HG02763 (cell line): ENCODE data around the gene C1QTNF12.
"Not testable (repeated sequence)": the region's sequence is repeated elsewhere in the genome, so short reads cannot be mapped to it uniquely, and the experiment has no call there.

Experiments used
- ATAC-seq: cut with Tn5 transposase; IDR thresholded peaks from one replicate; pipeline ENCODE4 v1.9.1; 2021; ENCODE audit warnings: mild to moderate bottlenecking, moderate library complexity; ENCODE audit not compliant: unreplicated experiment

C1QTNF12 gene

DNA sequence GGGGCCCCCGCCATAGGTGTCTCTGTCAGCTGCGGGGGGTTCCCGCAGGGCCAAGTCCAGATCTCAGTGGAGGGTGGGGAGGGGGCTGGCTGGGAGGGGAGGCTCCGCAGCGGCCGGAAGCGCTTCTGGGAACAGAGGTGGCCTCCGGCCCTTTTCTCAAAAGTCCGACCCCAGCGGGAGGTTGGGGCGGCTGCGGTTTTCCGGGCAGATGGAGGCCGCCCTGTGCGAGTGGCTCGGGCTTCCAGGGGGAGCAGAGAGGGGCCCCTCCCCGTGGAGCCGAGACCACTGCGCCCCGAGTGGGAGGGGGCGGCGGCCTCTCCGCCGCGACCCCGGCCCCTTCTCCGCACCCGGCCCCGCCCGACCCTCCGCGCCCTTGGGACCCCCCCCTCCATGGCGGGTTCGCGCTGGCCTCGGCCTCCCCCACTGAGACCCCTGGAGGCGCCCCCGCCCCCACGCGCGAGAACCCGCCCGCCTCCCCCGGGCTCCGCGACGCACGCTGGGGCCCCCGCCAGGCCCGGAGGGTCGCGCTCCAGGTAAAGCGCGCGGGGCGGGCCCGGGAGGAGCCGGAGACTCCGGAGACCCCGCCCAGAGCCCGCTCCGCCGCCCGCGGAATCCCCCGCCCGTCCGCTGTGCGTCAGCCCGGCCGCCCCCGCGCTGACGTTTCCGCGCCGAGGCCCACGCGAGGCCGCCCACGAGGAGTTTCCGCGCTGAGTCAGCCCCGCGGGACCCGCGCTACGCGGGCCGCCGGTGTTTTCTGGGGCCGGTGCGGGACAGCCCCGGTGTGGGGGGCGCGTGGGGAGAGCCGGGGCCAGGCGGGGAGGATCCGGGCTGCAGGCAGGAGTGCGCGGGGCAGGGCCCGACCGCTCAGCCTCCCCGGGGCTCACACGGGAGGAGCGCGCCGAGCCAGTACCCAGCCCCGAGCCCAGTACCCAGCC lies 45.4 kb downstream of the C1QTNF12 start:
- ATAC-seq = no peak

DNA sequence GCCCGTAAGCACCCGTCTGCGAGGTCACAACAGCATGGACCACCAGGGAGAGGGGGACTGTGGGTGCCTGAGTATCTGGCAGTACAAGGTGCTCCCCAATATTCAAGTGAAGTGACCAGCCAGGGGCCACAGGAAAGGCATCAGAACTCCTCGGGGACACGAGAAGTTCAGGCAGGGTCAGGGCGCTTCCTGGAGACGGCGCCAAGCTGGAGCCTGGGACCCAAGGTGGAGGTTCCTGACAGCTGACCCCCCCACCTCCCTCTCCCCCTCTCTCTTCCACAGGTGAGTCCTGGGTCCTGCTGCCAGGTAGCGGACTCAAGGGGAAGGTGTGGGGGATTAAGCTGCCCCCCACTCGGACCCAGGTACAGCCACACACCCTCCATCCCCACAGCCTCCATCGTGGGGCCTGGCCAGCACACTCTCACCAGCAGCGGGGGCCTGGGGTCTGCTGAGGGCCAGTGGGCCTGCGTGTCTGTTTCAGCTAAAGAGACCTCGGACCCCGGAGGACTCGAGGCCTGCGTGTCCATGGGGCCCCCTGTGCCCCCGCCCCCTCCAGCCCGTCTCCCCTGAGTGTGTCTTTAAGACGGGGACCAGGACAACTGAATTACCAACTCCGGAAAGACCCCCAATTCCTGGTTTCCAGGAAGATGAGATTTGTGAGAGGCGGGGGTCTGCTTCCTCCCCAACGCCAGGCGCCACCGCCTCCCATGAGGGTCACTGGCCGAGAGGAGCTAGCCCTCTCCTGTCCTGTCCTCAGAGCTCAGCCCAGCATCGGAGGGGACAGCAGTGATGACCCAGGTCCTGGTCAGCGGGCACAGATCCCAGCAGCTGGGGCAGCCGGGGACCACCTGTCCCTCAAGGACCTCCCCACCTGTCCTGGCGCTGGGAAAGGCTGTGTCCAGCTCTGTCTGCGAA lies 46.3 kb downstream of the C1QTNF12 start:
- ATAC-seq = no peak

DNA sequence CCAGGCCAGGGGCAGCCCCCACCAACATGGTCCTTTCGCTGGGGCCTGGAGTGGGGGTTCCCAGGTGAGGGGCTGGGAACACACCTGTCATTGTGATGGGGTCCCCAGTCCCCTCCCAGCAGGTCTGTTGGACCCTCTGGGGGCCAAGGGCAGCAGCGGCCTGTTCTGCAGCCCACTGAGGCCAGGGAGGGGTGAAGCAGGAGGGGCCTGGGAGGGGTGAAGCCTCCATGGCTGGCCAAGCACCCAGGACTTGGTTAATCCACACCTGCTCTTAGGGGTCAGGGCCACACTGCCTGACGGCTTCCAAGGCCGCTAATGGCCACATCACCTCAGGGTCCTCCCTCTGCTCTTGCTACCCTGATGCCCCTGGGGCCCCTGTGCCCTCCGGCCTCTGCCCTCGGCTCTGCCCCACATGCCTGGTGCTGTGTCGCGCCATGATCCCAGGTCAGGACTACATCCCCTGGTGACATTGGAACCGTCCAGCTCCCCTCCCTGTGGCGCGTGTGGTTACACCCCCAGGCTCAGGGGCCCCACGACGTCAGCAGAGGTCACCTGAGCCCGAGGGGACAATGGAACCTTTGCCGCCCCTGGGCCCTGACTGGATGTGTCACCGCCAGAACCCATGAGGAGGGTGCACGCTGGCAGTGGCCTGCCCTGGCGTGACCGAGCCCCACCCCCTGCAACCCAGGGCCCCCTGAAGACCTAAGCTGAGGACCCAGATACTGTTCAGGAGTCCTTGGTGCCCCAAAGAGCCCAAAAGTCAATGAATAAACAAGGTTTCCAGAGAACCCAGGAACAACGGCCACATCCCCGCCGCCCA lies 47.2 kb downstream of the C1QTNF12 start:
- no peak for ATAC-seq

DNA sequence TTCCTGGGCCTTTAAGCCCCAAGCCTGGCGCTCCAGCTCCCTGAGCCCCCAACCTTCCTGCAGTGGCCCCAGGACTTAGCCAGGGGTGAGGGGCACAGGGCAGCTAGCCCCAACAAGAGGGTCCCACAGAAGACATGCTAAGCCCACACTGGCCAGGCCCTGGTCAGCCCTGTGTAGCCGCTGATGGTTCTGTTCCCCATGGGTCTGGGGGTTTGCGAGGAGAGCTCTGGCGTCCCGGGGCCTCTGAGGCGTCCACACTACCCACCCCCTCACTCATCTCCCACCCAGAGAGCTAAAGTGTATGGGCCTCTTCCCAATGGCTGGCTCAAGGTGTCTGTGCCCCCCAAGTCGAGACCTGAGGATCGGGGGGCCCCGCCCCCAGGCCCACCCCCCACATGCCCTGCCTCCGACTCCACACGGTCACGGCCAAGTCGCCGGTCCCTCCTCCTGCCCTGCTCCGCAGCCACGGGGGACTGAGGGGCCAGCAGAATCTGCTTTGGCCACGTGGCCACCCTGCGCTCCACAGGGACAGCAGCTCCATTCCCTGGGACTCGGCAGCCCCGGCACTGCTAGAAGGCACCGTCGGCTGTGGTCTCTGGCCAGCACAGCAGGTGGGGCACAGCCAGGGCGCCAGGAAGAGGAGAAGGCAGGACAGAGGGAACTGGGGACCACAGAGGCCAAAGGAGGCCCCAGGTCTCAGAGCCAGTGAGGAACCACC lies 47.9 kb downstream of the C1QTNF12 start:
- no peak for ATAC-seq

DNA sequence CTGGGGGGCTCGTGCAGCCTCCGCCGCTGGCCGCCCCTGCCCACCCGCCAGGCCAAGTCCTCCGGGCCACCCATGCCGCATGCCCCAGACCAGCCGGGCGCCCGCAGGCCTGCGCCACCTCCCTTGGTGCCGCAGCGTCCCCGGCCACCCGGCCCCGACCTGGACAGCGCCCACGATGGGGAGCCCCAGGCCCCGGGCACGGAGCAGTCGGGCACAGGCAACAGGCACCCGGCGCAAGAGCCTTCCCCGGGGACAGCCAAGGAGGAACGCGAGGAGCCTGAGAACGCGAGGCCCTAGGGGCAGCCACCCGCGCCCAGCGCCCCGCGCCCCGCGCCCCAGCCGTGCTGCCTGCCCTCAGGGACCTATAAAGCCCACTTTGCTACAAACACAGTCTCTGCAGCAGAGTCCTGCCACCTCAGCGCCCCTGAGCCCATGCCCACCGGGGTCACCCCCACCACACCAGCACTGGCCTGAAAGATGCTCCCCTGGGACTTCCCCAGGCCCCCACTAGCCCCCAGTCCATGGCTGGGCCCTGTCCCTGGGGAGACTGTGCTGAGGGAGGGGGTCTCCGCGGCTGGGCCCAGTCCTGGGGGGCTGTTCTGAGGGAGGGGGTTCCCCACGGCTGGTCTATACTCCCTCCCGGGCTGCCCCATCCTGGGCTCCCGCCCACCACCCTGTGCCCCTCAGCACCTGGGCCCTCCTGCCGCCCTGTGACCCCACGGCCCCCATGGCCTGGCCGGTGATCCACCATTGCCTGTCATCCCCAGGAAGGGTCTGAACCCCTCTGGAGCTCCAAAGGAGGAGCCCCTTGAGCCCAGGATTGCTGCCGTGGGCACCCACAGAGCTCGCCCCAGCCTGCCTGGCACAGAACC lies 48.7 kb downstream of the C1QTNF12 start:
- no peak for ATAC-seq

DNA sequence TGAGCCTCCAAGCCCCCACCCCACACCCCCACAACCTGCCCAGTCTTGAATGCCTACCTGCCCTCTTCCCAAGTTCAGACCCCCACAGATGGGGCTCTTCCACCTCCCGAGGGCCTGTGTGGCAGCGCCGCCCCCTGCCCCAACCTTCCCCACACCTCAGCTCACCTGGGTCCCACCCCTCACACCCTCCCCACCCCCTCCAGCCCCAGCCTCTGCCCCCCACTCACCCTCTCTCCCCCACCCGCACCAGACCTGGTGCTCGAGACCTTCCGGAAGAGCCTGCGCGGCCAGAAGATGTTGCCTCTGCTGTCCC lies 49.4 kb downstream of the C1QTNF12 start:
- no peak for ATAC-seq

DNA sequence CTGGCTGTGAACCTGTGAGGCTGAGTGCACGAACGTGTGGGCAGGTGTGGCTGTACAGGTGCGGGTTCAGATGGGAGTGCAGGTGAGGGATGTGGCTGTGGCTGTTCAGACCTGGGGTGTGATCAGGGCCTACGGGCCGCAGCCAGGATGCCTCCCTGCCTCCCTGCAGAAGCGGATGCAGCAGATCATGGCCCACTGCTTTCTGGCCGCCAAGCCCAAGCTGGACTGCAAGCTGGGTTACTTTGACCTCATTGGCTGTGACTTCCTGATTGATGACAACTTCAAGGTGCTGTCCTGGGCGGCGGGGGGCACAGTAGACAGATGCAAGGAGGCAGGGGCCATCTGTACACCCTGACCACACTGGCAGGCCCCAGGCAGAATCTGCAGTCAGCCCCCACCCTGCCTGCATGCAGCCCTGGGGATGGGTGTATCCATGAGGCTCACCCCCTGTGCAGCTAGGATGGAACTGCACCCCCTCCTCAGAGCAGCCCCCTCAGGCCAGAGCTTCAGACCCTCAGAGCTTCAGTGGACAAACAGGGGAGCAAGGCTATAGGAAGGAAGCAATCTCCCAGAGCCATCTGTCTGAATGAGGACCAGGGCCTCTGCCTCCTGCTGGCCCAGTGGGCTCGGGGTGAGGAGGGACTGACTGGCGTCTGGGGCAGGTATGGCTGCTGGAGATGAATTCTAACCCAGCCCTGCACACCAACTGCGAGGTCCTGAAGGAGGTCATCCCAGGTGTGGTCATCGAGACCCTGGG lies 49.9 kb downstream of the C1QTNF12 start:
- ATAC-seq = no peak

DNA sequence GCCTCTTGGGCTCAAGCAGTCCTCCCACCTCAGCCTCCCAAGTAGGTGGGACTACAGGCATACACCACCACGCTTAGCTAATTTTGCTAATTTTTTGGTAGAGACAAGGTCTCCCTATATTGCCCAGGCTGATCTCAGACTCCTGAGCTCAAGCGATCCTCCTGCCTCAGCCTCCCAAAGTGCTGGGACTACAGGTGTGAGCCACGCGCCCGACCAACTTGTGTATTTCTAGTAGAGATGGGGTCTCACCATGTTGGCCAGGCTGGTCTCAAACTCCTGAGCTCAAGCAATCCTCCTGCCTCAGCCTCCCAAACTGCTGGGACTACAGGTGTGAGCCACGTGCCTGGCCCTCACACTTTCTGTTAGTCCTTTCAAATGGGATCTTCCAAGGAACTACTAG lies 50.8 kb downstream of the C1QTNF12 start:
- not testable (repeated sequence) for ATAC-seq

DNA sequence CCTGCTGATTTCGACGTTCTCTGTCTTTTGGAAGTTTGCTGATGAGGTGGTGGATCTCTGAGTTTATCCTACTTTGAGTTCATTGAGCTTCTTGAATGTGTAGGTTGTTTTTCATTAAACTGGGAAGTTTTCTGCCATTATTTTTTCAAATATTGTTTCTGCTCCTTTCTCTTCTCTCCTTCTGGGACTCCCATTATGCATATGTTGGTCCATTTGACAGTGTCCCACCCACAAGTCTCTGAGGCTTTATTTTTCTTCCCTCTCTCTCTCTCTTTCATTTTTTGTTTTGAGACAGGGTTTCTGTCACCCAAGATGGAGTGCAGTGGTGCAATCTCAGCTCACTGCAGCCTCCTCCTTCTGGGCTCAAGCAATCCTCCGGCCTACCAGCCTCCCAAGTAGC lies 51.8 kb downstream of the C1QTNF12 start:
- ATAC-seq = no peak
